GM12865 (cell line): ENCODE measurements around the gene TBATA.

Experiments used
- DNase-seq: peaks from one replicate; pipeline ENCODE4 v3.0.0; 2010; ENCODE audit warnings: low read depth
- H3K4me3 ChIP-seq: 2 replicates; pipeline ENCODE4 v1.5.1; 2011; ENCODE audit warnings: mild to moderate bottlenecking, low read depth, low read length, control low read depth
- TF ChIP-seq, protein P1 (sequence below): IDR thresholded peaks from 2 replicates; pipeline ENCODE4 v1.5.1; 2011; ENCODE audit warnings: low read length, control low read depth, low read depth, inconsistent platforms; ENCODE audit not compliant: insufficient read depth; ENCODE audit errors: missing control alignments

TBATA gene

DNA sequence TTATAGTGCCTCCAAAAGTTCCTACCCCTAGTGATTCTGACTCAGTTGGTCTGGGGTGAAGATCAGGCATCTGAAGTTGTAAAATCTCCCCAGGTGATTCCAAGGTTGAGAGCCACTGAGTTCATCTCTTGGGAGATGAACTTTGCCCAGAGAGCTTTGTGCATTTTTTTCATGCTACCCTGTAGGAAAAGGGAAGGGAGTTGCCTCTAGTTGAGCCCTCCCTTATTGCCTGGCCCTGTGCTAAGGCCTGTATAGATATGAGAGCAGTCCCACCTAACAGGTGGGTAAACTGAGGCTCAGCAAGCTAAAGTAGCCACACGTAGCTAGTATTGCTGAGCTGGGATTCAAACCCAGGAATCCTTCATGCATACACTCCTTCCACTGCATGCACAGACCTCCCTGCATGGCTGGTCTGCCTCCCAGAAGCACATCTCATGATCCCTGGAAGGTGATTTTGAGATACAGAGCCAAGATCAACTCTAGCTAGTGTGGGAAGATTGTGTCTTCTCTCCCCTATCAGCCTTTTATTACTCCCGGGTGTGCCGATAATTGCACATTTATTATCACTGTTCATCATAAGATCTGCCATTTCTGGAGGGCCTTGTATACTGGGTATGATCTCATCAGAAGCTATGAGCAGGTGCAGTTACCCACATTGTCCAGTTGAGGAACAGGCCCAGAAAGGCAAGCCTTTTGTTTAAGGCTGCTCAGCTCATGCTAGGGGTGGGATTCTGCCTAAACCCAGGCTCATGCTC, 47.0 kb downstream of the TBATA start:
- H3K4me3 ChIP-seq: no peak overlapping the region
- TF ChIP-seq, protein P1, sequence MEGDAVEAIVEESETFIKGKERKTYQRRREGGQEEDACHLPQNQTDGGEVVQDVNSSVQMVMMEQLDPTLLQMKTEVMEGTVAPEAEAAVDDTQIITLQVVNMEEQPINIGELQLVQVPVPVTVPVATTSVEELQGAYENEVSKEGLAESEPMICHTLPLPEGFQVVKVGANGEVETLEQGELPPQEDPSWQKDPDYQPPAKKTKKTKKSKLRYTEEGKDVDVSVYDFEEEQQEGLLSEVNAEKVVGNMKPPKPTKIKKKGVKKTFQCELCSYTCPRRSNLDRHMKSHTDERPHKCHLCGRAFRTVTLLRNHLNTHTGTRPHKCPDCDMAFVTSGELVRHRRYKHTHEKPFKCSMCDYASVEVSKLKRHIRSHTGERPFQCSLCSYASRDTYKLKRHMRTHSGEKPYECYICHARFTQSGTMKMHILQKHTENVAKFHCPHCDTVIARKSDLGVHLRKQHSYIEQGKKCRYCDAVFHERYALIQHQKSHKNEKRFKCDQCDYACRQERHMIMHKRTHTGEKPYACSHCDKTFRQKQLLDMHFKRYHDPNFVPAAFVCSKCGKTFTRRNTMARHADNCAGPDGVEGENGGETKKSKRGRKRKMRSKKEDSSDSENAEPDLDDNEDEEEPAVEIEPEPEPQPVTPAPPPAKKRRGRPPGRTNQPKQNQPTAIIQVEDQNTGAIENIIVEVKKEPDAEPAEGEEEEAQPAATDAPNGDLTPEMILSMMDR: no peak
- DNase-seq: no peak

- H3K4me3 ChIP-seq: no peak overlapping the region
- TF ChIP-seq, protein P1: no peak
- no peak for DNase-seq
Measured at GRCh38 chr10:70737250-70737649, 47.9 kb downstream of the TBATA start.

DNA sequence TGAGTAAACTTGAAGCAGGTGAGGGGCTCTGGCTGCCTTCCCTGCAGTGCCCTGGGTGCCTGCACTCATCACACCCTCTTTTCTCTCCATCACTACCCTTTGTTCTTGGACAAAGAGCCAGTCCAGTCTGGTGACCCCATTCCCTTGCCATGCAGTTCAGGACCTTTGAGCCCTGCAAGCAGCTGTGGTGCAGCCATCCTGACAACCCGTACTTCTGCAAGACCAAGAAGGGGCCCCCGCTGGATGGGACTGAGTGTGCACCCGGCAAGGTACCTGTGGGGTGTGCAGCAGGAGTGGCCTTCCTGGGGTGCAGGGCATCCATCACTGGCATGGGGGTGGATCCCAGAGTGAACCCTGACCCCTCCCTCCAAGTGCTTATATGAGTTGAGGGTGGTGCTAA, 48.7 kb downstream of the TBATA start:
- H3K4me3 ChIP-seq: no peak overlapping the region
- TF ChIP-seq, protein P1: no peak
- DNase-seq: no peak

DNA sequence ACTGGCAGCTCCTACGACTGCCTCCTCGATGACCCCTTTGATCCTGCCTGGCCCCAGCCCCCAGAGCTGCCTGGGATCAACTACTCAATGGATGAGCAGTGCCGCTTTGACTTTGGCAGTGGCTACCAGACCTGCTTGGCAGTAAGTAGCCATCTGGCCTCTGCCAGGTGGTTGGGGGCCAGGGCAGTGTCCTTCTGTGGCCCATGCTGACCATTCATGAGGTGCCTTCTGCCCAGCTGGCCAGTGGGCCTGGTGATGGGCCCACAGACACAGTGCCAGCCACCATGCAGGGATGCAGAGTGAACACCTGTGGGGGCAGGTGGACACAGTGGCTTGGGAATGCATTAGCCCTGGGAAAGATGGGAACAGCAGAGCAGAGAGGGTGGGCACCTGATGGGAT, 50.0 kb downstream of the TBATA start:
- no peak for DNase-seq
- TF ChIP-seq, protein P1: no peak
- H3K4me3 ChIP-seq: no peak overlapping the region

DNA sequence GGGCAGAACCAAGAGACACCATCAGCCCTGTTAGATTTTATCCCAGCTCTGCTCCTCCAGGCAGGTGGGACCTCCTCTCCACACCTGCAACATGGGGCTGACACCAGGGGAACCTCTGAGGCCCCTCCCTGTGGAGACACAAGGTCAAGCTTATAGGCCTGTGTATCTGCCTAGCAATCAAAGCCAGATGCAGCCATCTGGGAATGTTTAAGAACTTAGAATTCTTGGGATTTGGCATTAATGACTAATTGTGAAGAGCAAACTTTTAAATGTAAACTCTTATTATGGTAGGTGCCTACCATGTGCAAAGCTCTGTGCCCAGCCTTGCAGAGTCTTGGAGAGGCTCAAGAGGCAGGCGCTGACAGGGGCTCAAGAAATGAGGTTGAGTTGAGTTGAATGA, 52.1 kb downstream of the TBATA start:
- DNase-seq: no peak
- TF ChIP-seq, protein P1: no peak
- no peak overlapping the region for H3K4me3 ChIP-seq

GRCh38 chr10:70732569-70732968, 52.6 kb downstream of the TBATA start:
- H3K4me3 ChIP-seq: no peak overlapping the region
- no peak for DNase-seq
- TF ChIP-seq, protein P1: no peak

DNA sequence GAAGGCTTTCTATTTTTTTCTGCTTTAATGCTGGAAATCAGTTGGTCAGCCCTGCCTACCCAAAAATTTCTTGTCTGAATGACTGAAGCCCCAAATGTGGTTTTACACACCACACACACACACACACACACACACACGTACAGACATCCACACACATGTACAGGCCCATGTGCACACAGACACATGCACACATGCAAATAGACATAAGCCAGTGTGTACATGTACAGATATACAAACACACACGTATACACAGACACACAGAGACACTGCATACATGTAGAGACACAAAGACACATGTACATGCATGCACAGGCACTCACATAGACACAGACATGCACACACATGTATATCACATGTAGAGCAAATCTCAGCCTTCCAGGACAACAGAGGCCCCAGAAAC, 54.2 kb downstream of the TBATA start:
- TF ChIP-seq, protein P1: no peak
- DNase-seq: no peak
- no peak overlapping the region for H3K4me3 ChIP-seq
